ENCODE data around the gene CLUH.

The CLUH gene

DNA sequence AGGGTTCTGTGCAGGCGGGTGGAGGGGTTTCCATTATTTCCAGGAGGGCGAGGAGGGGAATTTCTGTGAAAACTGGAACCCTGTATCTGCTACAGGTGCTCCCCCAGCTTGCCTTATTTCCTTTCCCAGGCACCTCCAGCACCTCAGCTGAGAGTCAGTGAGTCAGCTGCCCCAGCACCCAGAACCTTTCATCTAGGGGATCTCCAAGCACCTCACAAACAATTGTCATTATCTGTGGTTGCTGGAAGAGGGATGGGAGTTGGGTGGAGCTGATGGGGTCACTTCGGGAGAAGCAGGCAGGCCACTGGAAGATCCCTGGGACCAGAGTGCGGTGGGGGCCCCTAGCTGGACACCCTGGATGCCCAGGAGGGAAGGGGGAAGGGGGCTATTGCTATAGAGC lies 10.0 kb upstream of the CLUH start:
- DNase-seq (ENCODE audit: low read depth): no peak

DNA sequence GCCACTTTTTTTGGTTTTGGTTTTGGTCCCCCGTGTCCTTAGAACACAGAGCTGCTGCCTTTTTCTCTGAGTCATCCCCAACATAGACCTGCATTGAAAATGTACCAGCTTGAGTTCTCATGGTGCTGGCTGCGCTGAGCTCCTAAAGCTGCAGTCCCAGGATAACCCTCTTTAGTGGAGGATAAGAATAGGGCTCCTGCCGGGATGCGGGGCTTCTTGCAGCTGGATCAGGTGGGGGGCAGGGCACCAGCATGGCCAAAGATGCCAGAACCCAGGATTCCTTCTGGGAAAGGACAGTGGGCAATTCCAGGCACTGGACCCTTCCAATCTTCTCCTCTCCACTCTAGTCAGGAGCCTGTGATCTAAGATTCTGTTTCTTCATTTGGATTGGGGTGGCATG lies 8.3 kb upstream of the CLUH start:
- DNase-seq (ENCODE audit: low read depth): no peak

DNA sequence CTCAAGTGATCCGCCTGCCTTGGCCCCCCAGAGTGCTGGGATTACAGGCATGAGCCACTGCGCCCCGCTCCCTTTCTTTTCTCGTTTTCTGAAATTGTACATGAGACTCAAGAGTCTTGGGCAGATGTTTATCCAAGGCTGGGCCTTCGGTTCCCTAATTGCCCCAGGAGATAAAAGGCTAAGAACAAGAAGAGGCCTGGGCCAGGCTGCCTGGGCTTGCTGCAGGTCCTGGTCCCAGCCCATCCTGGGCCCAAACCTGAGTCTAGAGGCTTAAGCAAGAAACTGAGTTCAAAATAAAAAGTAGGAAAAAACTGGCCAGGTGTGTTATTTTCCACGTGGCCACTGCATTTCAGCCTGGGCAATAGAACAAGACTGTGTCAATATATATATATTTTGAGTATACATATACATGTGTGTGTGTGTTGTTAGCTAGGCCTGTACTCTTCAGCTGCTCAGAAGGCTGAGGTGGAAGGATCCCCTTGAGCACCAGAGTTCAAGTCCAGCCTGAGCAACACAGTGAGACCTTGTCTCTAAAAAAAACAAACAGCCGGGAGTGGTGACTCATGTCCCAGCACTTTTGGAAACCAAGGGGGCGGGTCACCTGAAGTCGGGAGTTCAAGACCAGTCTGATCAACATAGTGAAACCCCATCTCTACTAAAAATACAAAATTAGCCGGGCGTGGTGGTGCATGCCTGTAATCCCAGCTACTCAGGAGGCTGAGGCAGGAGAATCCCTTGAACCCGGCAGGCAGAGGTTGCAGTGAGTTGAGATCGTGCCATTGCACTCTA lies 6.8 kb upstream of the CLUH start:
- DNase-seq (ENCODE audit: low read depth): no peak

DNA sequence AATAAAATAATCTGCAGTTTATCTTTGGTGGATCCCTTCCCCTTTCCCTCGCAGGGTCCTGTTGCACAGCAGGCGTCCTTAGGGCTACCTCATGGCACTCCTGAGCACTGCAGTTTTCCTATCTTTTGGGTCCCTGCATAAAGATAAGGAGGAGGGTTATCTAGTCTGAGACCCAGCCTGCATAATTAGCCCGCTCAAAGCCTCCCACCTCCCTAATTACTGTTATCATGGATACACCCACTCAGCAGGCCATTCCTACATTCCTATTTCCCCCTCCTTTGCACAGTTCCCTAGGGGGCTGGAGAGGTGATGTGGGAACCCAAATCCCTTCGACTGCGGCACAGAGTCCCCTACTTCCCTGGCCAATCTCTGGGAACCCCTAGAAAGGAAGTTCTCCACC lies 5.1 kb upstream of the CLUH start:
- DNase-seq (ENCODE audit: low read depth): no peak

DNA sequence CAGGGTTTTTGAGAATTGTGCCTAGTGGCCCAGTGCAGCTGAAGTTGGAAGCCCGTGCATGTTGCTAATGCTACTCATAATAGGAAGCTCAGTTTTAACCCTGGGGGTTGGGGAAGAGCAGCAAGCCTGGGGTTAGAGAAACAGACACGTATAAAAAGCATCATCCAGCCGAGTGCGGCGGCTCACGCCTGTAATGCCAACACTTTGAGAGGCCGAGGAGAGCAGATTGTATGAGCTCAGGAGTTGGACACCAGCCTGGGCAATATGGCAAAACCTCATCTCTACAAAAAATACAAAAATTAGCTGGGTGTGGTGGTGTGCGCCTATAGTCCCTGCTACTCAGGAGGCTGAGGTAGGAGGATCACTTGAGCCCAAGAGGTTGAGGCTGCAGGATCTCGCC lies 2.3 kb upstream of the CLUH start:
- no peak for DNase-seq (ENCODE audit: low read depth)

DNA sequence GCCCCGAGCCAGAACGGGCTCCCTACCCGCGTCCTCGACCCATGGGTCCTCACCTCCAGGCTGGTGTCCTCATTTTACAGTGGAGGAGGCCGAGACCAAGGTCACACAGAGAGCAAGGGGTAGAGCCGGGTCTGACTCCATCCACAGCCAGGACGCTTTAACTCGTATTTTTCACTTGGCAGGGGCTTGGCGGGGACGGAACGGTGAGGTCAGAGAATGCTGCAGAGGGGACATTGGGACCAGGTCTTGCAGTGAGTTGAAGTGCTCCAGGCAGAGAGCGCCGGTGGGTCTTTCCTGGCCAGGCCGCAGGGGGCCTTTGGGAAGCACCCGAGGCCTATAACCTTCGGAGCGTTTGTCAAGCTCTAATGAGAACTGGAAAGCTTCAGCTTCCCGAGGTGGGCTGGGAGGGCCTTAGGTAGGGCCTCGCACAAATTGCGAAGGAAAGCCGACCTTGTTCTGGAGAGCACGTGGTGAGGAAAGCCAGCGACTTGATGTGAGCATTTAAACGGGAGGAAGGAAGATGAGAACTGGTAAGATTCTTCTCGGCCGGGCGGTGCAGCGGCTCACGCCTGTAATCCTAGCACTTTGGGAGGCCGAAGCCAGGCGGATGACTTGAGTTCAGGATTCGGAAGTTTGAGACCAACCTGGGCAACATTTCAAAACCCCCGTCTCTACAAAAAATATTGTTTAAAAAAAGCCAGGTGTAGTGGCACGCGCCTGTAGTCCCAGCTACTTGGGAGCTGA lies 908 bp upstream of the CLUH start:
- DNase-seq (ENCODE audit: low read depth): no peak

DNA sequence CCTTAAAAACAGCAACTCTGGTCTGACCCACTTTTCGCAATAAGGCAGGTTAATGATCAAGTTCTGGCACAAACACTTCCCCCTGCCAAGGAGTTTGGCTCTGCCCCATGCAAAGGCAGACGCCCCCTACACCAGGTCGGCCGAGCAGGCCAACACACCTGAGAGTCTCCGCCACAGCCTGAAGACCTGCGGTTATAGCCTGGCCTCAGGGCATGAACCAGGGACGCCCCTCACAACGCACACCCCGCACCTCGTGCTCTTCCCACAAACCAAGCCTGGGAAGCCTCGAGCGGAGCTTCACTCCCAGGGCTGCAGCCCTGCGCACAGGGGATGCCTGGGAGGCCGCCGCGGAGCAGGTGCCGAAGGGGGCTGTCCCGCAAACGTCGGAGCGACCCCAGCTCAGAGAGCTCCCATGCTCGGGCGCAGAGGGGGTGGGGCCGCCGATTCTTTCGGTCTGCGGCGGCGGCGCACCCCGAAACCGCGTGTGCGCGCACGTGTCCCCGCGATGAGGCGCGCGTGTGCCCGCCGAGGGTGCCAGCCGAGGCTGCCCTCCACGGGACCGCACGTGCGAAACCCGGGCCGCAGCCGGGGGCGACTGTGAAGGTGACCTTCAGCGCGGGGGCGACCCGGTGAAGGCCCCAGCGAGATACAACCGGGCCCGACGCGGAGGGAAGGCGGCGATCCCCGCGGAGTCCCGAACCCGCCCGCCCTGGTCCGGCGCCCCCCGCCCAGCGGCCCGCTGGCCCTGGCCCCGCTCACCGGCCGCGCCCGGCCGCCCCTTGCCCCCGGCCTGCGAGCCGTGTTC lies 559 bp downstream of the CLUH start:
- DNase-seq (ENCODE audit: low read depth): no peak

DNA sequence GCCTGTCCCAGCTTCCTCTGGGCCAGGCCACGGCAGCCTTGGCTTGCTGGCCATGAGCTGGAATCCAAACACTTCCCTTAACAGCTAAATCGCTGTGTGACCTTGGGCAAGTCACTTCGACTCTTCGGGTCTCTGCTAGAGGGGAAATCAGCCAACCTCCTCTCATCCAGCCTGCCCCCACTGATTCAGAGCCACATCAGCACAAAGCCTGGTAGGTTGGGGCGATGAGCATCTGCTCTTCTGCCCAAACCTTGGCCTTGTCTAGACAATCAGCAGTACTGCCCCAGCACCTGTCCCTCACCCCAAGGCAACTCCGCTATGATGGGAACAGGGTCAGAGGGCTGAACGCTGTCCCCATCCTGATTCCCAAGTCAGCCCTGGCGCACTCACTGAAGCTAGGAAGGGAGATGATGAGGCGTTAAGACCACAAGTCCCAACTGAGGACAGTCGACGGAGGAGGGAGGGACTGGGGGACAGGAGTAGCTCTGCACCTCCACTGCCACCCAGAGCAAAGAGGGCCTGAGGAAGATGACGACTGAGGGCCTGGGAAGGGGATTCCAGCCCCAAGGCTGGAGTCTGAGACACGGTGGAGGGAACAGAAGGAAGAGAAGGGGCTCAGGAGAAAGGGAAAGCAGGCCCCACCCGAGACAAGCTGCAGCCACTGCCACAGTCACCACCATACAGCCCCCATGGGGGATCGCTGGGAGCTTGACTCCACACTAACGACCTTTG lies 1.3 kb downstream of the CLUH start:
- no peak for DNase-seq (ENCODE audit: low read depth)

DNA sequence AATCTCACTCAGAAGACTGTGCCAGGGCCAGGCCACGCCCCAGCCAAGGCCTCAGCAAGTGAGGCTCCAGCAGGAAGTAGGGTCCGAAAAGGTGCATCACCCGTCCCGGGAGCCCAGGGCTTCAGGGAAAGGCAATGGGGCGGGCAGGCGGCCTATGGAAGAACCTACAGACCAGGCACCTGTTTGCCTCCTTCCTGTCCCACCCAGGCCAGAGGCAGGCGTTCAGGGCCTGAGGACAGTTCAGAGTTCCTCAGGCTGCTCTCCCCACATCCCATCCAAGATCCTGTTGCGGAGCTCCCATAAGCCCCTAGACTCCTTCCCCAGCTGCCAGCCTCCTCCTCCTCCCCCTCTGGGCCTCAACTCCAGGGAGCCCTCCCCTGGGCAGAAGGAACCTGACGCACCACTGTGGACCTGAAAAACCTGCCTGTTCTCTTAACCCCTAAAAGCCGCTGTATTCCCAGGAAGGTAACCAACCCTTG lies 2.3 kb downstream of the CLUH start:
- no peak for DNase-seq (ENCODE audit: low read depth)

DNA sequence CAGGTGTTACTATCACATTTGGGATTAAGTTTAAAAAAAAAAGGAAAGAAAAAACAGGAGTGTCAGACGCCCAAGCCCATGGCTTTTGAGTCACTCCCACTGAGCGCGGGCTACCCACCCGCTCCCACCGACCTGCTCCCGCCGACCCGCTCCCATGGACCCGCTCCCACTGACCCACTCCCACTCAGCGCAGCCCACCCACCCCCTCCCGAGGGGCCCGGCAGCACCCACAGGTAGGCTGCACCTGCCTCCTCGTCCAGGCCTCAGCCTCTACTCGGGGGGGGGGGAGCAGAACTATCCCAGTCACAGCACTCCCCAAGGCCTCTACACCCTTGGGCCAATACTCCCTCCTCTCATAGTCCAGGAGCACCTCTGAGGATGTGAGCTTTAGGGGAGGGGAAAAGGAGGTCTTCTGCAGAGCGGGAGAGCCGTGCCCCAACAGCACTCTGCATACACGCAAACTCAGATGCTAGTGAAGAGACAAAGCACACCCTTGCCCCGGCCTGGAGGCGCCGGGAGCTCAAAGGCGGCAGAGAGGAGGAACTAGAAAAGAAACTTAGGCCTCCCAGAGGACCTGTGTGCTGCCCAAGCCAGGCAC lies 2.9 kb downstream of the CLUH start:
- no peak for DNase-seq (ENCODE audit: low read depth)

DNA sequence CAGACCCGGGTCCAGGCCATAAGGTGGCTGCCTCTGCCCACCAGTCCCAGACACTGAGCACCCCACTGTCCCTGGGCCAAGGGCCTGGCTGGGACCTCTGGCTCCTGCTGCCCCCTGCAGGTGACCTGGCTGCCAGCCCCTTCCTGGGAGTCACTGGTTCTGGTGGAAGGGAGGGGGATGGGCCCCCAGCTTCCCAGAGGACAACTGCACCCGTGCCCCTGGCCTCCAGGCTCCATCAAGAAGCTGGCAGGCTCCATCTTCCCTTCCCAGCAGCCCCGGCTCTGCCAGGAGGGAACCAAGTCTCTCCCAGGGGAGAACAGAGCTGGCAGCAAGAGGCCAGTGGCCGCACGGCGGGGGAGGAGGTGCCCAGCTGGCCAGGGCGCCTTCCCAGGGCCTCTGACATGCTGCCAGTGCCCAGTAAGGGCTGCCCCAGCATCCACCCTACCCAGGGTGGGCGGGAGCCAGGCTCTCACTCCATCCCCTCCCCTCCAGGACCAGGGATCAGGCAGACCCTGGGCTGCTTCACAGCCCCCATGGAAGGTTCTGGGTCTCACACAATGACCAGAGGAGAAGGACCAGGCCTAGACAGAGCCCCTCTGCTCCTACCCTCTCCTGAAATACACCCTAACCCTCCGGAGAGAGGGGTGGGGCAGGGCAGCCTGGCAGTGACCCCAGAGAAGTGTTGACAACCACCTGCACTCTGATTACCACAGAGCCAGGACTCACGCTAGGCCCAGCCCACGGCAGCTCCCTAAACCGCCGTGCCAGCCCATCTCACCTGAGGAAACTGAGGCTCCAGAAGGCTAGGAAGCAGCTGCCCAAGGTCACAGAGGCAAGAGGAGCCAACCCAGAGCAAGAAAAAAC lies 3.6 kb downstream of the CLUH start:
- DNase-seq (ENCODE audit: low read depth): no peak

DNA sequence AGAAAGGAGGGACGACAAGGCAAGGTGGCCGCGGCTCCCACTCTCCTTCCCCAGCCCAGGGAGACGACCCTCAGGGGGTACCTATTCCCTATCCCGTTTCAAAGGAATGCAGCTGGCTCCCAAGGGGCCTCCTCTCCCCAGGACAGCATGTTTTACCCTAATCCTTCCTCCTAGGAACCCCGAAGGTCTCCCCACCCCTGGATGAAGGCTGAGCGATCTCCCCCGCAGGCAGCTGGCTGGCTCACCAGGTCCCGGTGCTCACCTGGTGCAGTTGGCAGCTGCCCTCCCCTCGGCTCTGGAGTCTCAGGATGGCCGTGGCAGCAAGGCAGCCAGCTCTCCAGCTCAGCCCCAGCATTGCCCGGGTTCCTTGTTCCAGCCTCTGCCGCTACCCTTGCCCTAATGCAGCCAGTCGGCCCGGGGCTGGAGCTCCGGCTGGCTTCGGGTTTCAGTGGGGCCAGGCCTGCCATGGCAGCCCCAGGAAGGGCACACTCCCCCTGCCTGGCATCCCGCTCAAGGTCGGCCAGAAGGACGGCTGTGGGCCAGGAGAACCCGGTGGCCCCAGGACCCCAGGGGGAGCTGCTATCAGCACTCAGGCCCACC lies 4.6 kb downstream of the CLUH start:
- no peak for DNase-seq (ENCODE audit: low read depth)

DNA sequence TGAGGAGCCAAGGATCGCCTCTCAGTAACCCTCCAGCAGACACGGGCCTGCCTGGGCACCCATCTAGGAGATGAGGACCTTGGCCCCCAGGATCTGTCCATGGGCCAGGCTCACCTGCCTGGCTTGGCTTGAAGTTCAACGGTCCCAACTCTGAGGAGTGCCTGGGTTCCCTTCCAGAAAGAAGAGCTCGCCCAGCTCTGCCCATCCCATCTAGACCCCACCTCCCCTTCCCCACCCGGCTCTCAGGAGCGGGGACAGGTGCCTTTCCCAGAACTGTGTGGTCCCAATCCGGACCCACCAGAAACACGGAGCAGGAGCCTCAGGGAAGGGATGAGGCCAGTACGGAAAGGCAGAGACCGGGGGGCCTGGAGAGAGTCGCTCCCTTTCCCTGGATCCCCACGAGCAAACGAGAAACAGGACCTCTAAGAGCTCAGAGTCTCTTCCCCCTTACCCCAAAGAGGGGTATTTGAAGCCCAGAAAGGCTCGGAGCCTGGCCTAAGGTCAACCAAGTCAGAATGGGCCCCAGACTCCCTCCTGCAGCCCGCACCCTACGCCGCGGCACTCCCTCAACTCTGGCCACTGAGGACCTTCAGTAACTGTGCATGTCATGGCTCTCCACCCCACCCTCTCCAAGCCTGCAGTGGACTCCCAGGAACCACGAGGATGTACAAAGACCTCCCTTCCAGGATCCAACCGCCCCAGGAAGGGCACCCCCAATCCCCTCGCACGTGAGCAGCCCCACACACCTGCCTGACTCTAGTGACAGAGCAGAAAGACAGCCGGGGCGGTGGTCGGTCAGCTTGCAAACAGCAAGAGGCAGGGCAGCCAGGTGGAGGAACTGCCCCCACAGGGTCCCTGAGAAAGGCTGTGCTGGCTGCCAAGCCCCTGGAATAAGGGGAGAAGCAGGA lies 5.4 kb downstream of the CLUH start:
- no peak for DNase-seq (ENCODE audit: low read depth)

DNA sequence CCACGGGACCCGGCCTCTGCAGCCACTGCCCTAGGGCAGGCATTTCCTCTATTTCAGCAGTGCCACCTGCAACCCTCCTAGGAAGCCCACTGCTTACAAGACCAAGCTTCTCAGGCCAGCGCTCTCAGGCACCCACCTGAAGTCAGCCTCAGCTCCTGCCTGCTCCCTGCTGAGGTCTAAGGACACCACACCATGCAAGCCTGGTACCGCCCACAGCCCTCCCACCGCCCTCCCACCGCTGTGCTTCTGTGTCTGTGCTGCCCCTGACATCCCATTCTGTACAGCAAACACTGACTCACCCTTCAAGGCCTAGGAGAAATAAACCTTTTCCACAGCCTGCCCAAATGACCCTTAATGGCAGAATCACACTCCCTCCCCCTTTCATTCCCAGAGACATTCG lies 6.3 kb downstream of the CLUH start:
- peak; percentile 35 for DNase-seq (ENCODE audit: low read depth)

DNA sequence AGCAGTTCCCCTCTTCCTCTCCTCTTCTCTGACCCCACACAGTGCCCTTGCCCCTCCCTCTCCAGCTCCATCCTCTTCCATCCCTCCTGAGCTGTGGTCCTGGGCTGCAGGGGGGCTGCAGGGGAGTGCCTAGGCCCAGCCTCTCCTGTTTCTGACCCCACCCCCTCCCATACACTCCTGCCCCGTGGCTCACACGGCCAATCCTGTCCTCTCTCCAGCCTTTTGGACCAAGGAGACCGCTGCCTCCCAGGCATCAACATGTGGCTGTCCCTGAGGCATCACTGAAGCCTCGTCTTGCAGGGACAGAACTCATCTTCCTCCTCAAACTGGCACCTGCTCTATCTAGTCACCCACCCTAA lies 6.7 kb downstream of the CLUH start:
- no peak for DNase-seq (ENCODE audit: low read depth)

DNA sequence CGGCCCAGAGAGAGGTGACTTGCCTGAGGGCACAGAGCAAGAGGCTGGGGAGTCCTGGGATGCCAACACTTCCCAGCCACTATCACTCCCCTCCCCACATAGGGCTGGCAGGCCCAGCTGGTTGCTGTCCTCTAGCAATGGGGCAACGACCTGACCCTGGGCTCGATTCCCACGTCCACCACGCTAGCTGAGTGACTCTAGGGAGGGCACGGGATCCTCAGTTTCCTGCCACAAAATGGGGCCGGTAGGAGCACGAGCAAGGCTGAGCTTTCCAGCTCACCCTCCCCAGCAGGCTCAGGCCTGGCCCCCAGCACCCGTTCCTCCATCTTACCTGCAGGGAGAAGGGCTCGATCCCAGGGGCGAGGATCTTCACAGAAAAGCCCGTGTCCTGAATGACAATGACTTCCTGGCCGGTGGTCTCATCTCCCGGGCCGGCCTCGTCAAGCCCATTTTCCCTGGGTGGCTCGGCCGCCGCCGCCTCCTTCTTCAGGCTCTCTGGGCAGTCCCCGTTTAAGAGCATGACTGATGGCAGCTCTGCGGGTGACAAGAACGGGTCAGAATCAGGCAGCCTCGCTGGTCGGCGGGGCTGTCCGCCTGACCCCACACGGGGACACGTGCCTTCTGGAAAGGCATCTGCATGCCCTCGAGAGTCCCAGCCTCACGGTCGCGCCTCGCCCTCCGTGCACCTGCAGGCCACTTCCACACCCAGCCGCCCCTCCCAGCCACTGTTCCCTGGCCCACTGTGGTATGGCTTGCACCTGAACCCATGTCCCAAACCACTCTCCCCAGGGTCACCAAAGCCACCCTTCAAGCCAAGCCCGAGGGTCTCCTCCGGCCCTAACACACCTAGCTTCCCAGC lies 7.3 kb downstream of the CLUH start:
- no peak for DNase-seq (ENCODE audit: low read depth)

DNA sequence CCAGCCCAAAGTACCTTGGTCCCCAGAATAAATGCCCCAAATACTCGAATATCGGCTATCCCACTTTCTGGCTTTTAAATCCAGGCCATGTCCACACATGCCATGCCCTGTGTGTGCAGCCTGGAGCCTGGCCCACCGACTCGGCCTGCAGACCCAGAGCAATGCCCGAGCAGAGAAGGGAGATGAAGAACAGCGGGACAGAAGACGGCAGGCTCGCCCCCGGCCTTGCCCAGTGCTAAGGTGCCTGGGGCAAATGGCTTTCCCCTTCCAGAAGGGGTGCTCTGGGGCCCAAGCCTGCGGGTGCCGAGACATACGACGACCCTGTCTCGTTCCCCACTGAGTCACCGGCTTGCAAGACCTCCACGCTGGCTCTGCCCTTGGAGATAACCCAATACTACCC lies 8.0 kb downstream of the CLUH start:
- no peak for DNase-seq (ENCODE audit: low read depth)

DNA sequence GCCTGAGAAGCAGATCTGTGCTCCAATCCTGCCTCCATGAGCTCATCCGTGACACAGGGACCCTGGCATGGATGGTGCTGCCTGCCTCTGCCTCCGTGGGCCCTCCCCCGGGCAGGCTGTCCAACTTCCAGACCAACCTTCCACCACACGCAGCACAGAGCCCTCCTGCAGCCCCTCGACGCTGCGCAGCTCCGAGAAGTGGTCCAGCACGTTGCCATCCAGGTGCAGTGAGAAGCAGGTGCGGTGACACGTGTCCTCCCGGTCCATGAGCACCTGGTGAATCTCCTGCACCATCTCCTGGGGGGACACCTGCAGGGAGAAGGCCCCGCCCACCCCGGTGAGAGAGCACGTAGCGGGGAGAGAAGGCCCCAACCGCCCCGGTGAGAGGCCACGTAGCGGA lies 8.4 kb downstream of the CLUH start:
- DNase-seq (ENCODE audit: low read depth): no peak
